Measurements from ENCODE around the gene TBC1D8. TPM values are rescaled to one million over a fixed set of nuclear protein-coding genes. Genes with fewer than 3 reads are reported as not detected.

Gene TBC1D8
- total and polyA plus RNA-seq, 9 of the 15 experiments (the other 6 are each of a cell fraction or from before 2014, with no cell fraction given): 0.36 to 1.3 (median 0.82) TPM

DNA sequence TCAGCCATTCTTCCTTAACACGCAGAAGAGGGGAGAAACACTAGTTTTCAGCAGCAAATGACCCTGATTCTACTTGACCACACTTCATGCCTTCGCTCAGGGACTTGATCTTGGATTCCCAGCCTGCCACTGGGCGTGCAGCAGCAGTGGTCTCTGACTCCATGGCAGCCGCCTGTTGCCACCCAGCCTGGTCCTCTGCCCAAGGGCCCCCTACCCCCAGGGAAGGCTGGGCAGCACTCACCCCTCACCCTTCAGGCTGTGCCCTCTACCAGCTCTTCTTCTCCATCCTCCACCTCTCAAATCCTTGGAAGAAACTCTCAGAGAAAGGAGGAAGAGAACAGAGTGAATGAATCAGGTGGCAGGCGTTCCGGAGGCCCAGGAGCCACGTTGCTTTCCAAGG, 181.2 kb downstream of the TBC1D8 start (continued):
- TF ChIP-seq, protein P1, sequence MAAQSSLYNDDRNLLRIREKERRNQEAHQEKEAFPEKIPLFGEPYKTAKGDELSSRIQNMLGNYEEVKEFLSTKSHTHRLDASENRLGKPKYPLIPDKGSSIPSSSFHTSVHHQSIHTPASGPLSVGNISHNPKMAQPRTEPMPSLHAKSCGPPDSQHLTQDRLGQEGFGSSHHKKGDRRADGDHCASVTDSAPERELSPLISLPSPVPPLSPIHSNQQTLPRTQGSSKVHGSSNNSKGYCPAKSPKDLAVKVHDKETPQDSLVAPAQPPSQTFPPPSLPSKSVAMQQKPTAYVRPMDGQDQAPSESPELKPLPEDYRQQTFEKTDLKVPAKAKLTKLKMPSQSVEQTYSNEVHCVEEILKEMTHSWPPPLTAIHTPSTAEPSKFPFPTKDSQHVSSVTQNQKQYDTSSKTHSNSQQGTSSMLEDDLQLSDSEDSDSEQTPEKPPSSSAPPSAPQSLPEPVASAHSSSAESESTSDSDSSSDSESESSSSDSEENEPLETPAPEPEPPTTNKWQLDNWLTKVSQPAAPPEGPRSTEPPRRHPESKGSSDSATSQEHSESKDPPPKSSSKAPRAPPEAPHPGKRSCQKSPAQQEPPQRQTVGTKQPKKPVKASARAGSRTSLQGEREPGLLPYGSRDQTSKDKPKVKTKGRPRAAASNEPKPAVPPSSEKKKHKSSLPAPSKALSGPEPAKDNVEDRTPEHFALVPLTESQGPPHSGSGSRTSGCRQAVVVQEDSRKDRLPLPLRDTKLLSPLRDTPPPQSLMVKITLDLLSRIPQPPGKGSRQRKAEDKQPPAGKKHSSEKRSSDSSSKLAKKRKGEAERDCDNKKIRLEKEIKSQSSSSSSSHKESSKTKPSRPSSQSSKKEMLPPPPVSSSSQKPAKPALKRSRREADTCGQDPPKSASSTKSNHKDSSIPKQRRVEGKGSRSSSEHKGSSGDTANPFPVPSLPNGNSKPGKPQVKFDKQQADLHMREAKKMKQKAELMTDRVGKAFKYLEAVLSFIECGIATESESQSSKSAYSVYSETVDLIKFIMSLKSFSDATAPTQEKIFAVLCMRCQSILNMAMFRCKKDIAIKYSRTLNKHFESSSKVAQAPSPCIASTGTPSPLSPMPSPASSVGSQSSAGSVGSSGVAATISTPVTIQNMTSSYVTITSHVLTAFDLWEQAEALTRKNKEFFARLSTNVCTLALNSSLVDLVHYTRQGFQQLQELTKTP (IDR thresholded peaks at IDR 0.05; ENCODE audit: low read depth in 1 of 2, partially characterized antibody in 2 of 2): no peak
- TF ChIP-seq MECOM (CRISPR knock-in tag; IDR thresholded peaks at IDR 0.05): no peak

DNA sequence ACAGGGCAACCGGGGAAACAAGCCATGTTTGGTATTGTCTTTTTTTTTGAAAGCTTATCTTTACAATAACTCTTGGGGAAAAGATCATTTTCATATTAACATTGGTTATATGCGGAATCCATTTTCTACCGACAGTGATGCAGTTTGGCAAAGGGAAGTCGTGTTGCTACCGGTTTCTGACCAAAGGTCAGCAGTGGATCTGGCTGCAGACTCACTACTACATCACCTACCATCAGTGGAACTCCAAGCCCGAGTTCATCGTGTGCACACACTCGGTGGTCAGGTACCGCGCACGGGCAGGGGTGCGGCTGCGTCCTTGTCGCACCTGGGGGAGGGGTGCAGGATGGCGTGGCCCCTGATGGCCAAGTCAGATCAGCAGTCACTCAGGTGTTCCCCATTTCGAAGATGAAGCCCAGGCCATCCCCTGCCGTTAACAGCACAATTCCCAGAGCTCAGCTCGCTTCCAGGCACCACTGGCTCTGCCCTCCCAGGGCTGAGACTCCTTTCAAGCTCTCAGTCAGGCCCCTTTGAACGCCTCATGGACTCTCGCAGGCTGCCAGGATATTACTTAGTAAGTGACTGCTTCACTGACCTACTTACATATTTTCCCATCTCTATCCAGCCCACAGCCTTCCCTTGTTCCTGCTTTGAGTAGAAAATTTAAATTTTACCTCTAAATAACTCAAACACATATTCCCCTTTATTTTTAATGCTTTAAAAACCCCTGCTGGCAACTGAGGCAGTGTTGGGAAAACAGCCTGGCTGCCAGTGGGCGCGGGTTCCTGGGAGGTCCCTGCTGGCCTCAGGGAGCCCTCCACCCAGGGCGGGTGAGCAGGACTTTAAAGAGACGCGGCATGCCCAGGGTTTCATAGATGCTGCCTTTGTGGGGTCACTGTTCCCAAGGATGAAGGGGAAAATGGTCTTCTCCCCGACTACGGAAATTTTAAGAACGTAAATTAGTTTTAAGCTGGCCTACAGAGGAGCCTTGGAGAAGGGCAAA, 182.7 kb downstream of the TBC1D8 start:
- BruUV-seq (replicated peaks): no TSS peak
- Histone ChIP-seq H3K9ac (ENCODE audit: insufficient read depth in 1 of 2, low read depth in 2 of 2, low read length in 2 of 2) (no peak overlapping the region), H3K9me1 (ENCODE audit: control insufficient read depth, insufficient read depth, low read length) (no peaks in the 10 kb centered on the region), H3K79me2 (ENCODE audit: control insufficient read depth, insufficient read depth, low read length) (no peaks in the 10 kb centered on the region), H3K4me3 (no peak overlapping the region), H3K4me1 (replicated peaks in 1 of 2; ENCODE audit: control insufficient read depth in 2 of 2, insufficient read depth in 2 of 2, low read length in 2 of 2) (peaks cover 0 to 3% of the 10 kb centered on the region in 2 experiments; a peak in 1 of 5 replicates), H2AFZ (ENCODE audit: low read depth, low read length) (no peak overlapping the region), H3K27ac (ENCODE audit: extremely low read depth, low read depth, low read length) (no peak overlapping the region), H3K27me3 (ENCODE audit: control insufficient read depth in 2 of 2, insufficient read depth in 2 of 2, low read length in 2 of 2) (peaks cover 54 to 81% of the 10 kb centered on the region in 2 experiments; a peak in 4 of 5 replicates), H3K36me3 (ENCODE audit: control insufficient read depth, insufficient read depth, low read length) (no peaks in the 10 kb centered on the region), H3K9me3 (replicated peaks; ENCODE audit: control insufficient read depth, insufficient read depth, low read depth, low read length) (no peaks in the 10 kb centered on the region), H4K20me1 (replicated peaks; ENCODE audit: control insufficient read depth, insufficient read depth, low read length) (0 out of 2 replicates have a peak, but pooled peaks cover 3% of the 10 kb centered on the region), H3K4me2 (ENCODE audit: insufficient read depth, low read length) (no peak overlapping the region)
- TF ChIP-seq ZBTB17 (CRISPR knock-in tag; IDR thresholded peaks at IDR 0.05): no peak
- TF ChIP-seq ZNF124 (CRISPR knock-in tag; IDR thresholded peaks at IDR 0.05): no peak
- TF ChIP-seq ELF1 (tag; IDR thresholded peaks at IDR 0.05): no peak
- 2% methylated on average over 28 of the region's 28 CpGs for WGBS (ENCODE audit: insufficient coverage, low coverage, missing lambda C conversion rate)
- no peak for DNase-seq (ENCODE audit: extremely low read depth in 1 of 4, low spot score in 3 of 4)
- CTCF ChIA-PET (ENCODE audit: low intra/inter-chr PET ratio): no interaction called here
- in situ Hi-C loops (cut with MboI) (no loop called here), intact Hi-C loops (cut with micrococcal nuclease) (no loop called here)
- no peak for FAIRE-seq
- POLR2A ChIA-PET: no interaction called here
- no peak for ATAC-seq

Measured in K562 (cell line).